Mesothelial cell of epicardium (in vitro differentiated cells): ENCODE data around the gene FAM81B. TPM values are rescaled to one million over a fixed set of nuclear protein-coding genes. Genes with fewer than 3 reads are reported as not detected.

ENCODE experiments used
- DNase-seq, 2 experiments: peaks; one replicate each; pipeline ENCODE4 v3.0.0; 2021; ENCODE audit warnings: low spot score in 2 of 2; ENCODE audit not compliant: unreplicated experiment in 2 of 2
- H3K27ac Mint-ChIP-seq: 2 replicates; pipeline ENCODE4 v1.8.0; 2021; ENCODE audit warnings: mixed read lengths
- H3K27me3 Mint-ChIP-seq: 2 replicates; pipeline ENCODE4 v1.8.0; 2021; ENCODE audit warnings: low read depth, mixed read lengths
- H3K36me3 Mint-ChIP-seq: 2 replicates; pipeline ENCODE4 v1.8.0; 2021; ENCODE audit warnings: mixed read lengths
- H3K4me1 Mint-ChIP-seq: 2 replicates; pipeline ENCODE4 v1.8.0; 2021; ENCODE audit warnings: mixed read lengths
- H3K4me3 Mint-ChIP-seq: 2 replicates; pipeline ENCODE4 v1.8.0; 2021; ENCODE audit warnings: mild to moderate bottlenecking, moderate library complexity, mixed read lengths
- H3K9me3 Mint-ChIP-seq: 2 replicates; pipeline ENCODE4 v1.8.0; 2021; ENCODE audit warnings: mixed read lengths
- CTCF ChIP-seq: fragments of 200-600 bp; sonication (generic); IDR thresholded peaks from one replicate; pipeline ENCODE4 v1.5.0; 2021; ENCODE audit warnings: antibody characterized with exemption; ENCODE audit not compliant: unreplicated experiment
- total RNA-seq: library from RNA; stranded (reverse); gene quantifications from 3 replicates; pipeline ENCODE4 v1.2.1, GENCODE V29; 2021

Gene FAM81B
- total RNA-seq, 1 donor from 2014 or later = 4.0 TPM

GRCh38 chr5:95484421-95484820 is 93.3 kb downstream of the FAM81B start:
- H3K36me3 Mint-ChIP-seq = peaks cover 64% of the 10 kb centered on the region
- no peak overlapping the region for H3K27ac Mint-ChIP-seq
- no peak for TF ChIP-seq CTCF
- H3K9me3 Mint-ChIP-seq = peaks cover 29% of the 10 kb centered on the region
- H3K4me1 Mint-ChIP-seq = no peaks in the 10 kb centered on the region
- DNase-seq = no peak
- H3K27me3 Mint-ChIP-seq = no peaks in the 10 kb centered on the region
- H3K4me3 Mint-ChIP-seq = no peak overlapping the region

- DNase-seq = no peak
- TF ChIP-seq CTCF = no peak
- Mint-ChIP-seq H3K27ac (no peak overlapping the region), H3K27me3 (no peaks in the 10 kb centered on the region), H3K9me3 (peaks cover 29% of the 10 kb centered on the region), H3K4me3 (no peak overlapping the region), H3K4me1 (no peaks in the 10 kb centered on the region), H3K36me3 (peaks cover 63% of the 10 kb centered on the region)
Observed at GRCh38 chr5:95486191-95486590, 95.0 kb downstream of the FAM81B start.

- Mint-ChIP-seq H3K36me3 (peaks cover 54% of the 10 kb centered on the region), H3K27ac (no peak overlapping the region), H3K4me1 (no peaks in the 10 kb centered on the region), H3K4me3 (no peak overlapping the region), H3K27me3 (no peaks in the 10 kb centered on the region), H3K9me3 (peaks cover 25% of the 10 kb centered on the region)
- no peak for TF ChIP-seq CTCF
- no peak for DNase-seq
Observed at GRCh38 chr5:95487880-95488279, 96.7 kb downstream of the FAM81B start.

Other genes starting within 250 kb of the FAM81B start
- gene MCTP1, start 106.3 kb upstream of the FAM81B start, total RNA-seq = 7.9 to 10.2 TPM (median 9.1 TPM) in 3 replicates
- gene SKIC3, start 163.6 kb downstream of the FAM81B start, total RNA-seq = 96.6 to 102 TPM (median 101 TPM) in 3 replicates
- 8.7 to 10.4 TPM (median 9.2 TPM) in 3 replicates for gene ARSK, start 163.7 kb downstream of the FAM81B start, total RNA-seq
- not detected in 3 replicates for gene GPR150, start 228.7 kb downstream of the FAM81B start, total RNA-seq